Spleen (tissue), 7 donors: ENCODE data around the gene NAMPT.

Experiments
- POLR2AphosphoS5 ChIP-seq, 3 donors: sonication (generic); formaldehyde crosslinking; IDR thresholded peaks; one replicate each; pipeline ENCODE4 v1.5.1; 2017; ENCODE audit warnings: antibody characterized with exemption in 3 of 3
- TF ChIP-seq, protein P1 (sequence below), 11 experiments: fragments of 200-600 bp in 7 of 11; fragments of 450-650 bp in 4 of 11; sonication (generic) in 4 of 11; IDR thresholded peaks in 8 of 11; conservative IDR thresholded peaks in 3 of 11; 1 replicate in 7 of 11; 2 replicates in 4 of 11; pipeline versions ENCODE4 v1.4.0 to v1.8.0; 2016 to 2021; ENCODE audit warnings: antibody characterized with exemption in 11 of 11, inconsistent platforms in 4 of 11, mild to moderate bottlenecking in 1 of 11
- donor health status: DM: no; HTN: no; CAD: no; lungs with moderate emphysema.
- donor health status: DM: no; HTN: no; CAD: no.
- donor health status: DM: no; HTN: no; CAD: no.

DNA sequence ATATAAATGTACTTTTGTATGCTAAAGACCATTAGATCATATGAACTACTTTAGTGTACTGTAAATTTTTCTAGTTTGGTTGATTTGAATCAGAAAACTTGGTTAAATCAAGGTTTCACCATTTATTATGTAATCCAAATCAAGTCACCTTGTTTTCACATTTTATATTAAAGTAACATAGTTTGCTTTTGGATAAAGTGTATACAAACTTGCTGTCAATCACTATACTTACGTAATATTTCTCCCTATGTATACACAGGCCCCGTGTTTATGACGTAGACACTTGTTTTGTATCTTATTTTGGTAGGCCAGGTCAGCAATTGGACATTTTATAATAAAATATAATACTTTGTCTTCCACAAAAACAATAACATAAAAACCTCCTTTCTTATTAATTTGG, 32.2 kb downstream of the NAMPT start:
- TF ChIP-seq, protein P1, sequence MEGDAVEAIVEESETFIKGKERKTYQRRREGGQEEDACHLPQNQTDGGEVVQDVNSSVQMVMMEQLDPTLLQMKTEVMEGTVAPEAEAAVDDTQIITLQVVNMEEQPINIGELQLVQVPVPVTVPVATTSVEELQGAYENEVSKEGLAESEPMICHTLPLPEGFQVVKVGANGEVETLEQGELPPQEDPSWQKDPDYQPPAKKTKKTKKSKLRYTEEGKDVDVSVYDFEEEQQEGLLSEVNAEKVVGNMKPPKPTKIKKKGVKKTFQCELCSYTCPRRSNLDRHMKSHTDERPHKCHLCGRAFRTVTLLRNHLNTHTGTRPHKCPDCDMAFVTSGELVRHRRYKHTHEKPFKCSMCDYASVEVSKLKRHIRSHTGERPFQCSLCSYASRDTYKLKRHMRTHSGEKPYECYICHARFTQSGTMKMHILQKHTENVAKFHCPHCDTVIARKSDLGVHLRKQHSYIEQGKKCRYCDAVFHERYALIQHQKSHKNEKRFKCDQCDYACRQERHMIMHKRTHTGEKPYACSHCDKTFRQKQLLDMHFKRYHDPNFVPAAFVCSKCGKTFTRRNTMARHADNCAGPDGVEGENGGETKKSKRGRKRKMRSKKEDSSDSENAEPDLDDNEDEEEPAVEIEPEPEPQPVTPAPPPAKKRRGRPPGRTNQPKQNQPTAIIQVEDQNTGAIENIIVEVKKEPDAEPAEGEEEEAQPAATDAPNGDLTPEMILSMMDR (IDR thresholded peaks at IDR 0.05 in 8 of 11, conservative IDR thresholded peaks at IDR 0.05 in 3 of 11): no peak
- no peak for TF ChIP-seq POLR2AphosphoS5 (IDR thresholded peaks at IDR 0.05)
